GM19452 (cell line): ENCODE data around the gene SNX25.
"Not testable (repeated sequence)": the region's sequence is repeated elsewhere in the genome, so short reads cannot be mapped to it uniquely, and the experiment has no call there.

Experiments
- ATAC-seq: cut with Tn5 transposase; IDR thresholded peaks from one replicate; pipeline ENCODE4 v1.9.1; 2021; ENCODE audit not compliant: unreplicated experiment

SNX25 gene

DNA sequence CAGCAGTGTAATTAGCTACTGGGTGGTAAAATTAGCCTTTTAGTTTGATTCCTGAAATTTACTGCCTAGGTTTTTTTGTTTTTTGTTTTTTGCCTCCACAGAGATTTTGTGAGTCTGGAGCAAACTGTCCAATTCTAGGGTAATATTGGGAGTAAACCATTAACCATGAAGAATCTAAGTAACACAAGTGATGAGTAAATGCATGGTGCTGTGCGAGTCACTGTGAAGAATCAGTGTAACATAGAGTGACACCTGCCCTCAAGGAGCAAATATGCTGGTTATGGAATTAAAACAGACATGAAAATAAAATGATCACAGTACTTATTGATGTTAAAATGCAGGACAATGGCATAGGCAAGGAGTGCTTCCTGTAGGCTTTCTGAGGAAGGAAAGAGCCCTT is 126.2 kb downstream of the SNX25 start:
- ATAC-seq = no peak

DNA sequence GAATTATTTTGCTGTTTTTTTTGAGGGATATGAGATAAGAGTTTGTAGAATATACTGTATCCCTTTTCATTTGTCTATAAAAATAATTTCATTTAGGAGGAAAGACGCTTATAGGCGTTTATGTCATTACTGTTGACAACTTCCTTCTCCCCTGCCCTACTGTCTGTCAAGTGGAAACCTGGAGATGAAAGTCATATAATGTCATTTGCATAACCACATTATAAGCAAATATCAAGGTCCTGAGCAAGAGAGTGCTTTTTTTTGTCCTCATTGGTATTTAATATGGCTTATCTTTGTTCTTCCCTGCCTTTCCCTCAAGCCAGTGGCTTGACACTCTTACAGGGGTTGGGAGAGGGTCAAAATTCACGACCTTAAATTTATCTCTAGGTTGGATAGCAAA is 130.5 kb downstream of the SNX25 start:
- no peak for ATAC-seq

DNA sequence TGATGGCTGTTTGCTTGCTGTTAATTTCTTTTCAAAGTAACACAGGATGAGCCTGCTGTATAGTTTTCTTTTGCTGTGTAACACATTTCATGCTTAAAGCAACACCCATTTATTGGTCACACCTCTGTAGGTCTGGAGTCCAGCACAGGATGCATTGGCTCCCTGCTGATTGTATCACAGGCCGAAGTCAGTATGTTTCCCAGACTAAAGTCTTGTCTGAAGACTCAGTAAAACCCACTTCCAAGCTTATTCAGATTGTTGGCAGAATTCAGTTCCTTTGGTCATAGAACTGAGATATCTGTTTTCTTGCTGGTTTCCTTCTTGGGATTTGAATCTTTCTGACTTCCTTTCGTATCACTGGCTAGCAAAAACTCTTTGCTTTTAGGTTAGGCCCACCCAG is 132.0 kb downstream of the SNX25 start:
- no peak for ATAC-seq

DNA sequence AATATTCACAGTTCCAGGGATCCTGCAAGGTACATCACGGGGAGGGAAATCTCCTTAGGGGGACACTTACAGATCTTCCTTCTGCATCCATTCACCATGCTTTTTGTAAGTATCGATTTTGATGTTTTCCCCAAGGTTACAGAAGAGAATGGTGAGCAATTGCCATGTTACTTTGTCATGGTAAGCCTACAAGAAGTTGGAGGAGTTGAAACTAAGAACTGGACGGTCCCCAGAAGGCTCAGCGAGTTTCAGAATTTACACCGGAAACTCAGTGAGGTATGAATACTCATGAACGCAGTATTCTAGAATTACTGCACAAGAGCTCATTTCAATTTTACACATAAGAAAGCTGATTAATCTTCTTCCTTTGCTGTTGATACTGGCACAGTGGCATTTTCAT is 132.4 kb downstream of the SNX25 start:
- ATAC-seq = no peak

DNA sequence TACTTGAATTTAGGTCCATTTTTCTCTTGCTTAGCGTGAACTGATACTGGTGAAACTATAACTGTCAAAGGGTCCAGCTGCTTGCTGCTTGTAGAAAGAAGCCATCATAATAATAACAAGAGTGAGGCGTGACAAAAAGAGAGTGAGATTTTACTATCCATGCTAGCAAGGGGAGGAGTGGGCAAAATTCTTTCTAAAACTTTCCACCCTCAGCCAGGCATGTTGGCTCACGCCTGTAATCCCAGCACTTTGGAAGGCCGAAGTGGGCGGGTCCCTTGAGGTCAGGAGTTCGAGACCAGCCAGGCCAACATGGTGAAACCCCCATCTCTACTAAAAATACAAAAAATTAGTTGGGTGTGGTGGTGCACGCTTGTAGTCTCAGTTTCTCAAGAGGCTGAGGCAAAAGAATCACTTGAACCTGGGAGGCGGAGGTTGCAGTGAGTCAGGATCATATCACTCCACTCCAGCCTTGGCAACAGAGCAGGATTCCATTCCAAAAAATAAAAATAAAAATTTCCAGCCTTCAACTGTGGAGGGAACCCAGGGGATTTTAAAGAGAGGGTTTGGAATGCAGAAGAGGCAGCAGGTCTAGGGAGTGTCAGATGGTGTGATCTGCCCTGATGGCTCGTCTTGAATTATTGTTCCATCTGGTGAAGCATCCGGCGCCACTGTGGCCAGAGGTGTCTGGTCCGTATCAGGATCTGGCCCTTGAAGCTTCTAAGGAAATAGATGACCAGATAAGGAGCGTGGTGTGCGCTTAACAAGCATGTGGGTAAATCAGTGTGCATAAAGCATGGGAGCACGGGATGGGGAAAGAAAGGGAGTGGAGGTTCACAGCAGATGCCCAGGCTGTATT is 134.6 kb downstream of the SNX25 start:
- no peak for ATAC-seq

DNA sequence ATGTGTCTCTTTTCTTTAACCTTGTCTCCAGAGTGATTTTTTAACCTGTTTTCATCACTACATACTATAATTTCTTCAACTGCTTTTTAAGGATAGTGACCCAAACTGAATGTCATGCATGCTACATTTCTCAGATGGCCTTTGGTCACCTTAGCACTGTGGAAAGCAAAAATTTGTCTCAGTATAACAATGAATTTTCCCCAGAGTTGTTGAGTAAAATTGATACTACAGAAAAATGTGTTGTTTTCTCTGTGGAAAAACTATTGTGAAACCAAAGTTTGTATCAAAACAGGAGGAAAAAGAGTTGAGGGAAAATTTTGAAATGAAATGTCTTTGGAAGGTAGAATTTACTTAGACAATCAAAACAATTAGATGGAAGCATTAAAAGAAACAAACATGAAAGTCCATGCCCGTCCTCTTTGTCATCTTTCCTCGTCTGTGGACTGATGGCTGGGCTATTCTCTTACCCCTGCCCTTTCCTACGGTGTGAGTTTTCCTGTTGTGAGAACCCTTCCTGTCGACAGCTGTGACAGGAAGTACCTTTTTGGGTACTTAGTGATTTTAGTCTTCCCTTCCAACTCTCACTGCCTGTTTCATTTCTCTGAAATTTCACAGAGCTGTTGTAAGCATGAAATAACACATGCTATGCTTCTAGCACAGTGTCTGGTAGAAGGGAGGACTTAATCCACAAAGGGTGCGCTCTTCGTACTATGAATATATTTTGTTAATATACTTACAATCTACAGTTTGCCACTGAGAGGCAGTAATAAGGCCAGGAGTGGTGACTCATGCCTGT is 135.5 kb downstream of the SNX25 start:
- peak; percentile 49 for ATAC-seq

DNA sequence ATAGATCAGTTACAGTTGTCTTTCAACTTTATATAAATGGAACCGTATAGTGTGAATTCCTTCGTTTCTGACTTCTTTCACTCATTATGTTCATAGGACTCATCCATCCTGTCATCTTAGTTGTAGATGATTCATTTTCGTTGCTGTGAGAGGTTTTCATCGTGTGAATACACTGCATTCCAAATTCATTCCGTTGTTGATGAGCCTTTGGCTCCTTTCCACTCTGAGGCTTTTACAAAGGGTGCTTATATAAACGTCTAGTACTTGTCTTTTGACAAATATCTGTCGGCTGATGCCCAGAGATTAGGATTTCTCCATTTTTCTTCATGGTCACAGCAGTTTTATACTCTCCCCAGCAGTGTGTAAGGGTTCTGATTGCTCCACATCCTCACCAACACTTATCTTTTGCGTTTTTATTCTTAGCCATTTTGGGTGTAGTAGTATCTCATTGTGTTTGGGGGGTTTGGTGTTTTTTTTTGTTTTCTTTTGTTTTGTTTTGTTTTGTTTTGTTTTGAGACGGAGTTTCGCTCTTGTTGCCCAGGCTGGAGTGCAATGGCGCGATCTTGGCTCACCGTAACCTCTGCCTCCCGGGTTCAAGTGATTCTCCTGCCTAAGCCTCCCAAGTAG is 137.7 kb downstream of the SNX25 start:
- no peak for ATAC-seq

DNA sequence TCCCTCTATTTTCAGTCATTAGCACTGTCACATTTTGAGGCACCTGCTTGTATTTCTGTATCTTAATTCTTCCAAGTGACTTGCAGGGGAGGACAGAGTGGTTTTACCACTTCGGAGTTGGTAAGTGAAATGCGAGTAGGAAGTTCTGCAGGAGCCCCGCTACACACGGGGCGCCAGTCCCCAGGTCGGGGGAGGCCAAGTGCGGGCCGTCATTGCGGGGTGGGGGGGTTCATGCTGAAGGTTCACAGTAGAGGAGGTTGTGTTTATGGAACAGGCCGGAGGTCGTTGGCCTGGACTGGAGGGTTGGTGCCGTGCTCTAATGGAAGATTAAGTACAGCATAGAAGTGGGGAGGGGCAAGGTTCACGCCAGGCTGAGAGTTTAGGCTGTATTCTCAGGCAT is 142.3 kb downstream of the SNX25 start:
- ATAC-seq = no peak

DNA sequence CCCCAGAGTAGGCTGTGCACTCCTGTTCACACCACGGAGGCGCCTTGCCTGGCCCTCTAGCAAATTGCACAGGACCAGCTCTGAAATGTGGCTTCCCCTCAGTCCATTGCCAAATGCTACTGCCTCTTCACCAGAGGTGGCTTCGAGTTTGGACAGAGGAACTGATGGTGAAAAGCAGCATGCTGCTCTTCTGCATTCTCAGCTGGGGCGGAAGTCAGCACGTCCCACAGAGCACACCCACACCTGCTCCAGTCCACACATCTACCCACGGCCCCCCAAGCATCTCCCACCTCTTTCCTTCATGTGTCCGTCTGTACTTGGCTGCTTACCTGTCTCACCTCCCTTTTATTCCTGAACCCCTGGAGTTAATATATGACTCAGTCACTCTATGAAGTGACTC is 142.8 kb downstream of the SNX25 start:
- no peak for ATAC-seq

DNA sequence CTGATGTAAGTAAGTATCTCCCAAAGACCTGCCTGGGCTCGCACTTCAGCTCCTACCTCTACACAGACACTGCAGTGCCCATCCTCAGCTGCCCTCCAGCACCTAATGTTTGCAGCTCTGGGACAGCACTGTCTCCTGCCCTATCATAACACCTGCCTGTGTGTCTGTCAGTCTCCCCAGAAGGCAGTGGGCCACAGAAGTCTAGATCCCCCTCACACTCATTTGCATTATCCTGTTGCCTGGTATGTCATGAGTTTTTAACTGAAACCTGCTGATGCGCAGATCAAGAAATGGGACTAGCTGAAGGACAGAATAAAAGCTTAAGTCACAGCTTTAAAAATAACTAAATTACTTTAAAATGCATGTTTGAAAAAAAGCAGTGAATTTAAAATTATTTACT is 143.3 kb downstream of the SNX25 start:
- no peak for ATAC-seq

DNA sequence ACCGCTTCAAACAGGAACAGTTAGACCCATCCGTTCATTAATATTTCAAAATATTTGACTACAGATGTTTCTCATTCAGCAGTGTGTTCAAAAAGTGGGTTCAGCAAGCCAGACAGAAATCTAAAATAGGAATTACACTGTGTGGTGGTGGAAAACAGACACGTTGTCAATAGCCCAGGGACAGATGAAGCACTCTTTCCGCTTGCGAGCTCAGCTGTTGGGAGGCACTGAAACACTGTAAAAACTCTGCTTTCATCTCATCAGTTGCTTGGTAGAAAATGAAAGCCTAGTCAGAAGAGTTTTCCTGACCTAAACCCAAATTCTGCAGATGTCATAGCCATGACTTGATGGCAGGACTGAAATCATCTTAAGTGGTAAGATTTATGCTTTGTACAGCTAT is 147.8 kb downstream of the SNX25 start:
- ATAC-seq = no peak

DNA sequence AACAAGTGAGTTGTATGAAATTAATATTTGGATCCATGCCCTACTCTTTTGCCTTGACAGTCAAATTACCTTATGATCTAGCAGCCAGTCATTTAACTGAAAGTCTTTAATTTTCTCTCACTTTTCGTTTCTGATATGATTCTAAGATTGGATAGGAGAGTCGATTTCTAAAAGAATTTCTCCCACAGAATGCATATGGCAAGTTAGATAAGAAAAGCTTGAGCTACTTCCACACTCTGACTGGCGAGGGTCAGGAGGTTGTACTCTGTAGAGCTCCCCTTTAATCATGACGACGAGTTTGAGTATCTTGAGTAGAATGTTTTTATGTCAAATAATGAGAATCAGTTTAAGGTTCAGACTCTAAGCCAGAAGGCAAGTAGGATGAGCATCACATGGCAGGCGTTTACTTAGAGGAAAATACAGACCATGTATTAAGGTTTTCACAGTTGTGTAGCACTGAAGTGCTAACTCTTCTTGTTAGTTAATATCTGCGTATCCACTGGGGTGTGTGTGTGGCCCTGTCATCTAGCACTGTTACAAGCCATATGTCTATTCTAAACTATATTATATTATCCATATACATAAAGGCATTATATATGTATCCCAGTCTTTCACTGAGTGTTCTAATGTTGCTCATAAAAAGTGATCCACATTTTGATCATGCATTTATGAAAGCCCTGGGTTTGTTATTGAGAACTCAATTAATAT is 148.5 kb downstream of the SNX25 start:
- ATAC-seq = no peak

DNA sequence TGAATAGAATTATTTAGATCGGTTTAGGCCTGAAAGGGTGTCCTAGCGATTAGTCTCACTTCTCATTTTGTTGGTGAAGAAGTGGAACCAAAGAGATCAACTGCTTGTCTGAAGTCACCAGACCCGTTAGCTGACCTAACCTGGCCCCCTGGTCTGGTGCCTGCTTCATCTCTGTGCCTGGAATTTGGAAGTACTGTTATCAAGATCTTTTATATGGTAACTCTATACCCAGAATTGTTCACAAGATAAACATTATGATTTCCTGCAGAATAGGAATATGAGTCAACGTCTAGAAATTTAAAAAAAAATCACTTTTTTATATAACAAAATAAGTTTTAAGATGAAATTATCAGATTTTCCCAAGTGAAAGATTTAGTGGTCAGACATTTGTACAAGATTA is 149.1 kb downstream of the SNX25 start:
- no peak for ATAC-seq

DNA sequence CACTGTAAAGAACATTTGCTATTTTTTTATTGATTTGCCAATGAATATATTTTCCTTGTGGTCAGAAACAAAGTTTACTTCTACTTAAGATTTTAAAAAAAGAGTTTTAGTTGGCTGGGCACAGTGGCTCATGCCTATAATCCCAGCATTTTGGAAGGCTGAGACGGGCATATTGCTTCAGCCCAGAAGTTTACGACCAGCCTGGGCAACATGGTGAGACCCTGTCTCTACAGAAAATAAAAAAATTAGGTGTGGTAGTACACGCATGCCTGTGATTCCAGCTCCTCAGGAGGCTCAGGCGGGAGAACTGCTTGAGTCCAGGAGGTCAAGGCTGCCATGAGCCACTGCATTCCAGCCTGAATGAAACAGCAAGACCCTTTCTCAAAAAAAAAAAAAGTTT is 149.6 kb downstream of the SNX25 start:
- ATAC-seq = no peak

DNA sequence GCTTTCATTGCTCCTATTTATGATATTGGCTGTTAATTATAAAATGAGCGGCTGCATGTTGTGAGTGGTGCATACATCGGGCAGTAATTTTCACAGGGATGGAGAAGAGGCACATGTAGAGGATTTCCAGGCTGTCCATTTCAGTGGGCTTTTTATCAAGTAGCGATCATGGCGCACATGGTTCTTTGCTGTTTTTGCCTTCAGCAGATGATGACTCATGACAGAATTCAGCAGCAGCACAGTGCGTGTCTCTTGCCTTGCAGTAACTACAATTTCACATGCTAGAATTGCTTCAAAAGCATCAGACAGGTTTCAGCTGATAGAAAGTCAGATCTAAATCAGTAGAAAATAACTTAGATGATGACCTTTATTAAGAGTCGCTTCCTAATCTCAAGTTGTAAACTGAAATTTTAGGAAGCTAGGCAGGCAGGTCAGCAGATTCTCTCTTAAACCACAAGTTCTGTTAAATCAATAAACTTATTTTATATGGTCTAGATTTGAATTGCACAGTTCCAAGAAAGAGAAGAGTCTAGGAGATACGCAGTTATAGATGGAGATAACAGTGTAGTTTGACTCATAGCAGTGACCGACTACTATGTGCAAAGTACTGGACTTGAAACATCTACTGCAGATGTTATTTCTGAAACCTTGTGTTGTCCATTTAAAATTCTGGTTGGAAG is 150.5 kb downstream of the SNX25 start:
- no peak for ATAC-seq

DNA sequence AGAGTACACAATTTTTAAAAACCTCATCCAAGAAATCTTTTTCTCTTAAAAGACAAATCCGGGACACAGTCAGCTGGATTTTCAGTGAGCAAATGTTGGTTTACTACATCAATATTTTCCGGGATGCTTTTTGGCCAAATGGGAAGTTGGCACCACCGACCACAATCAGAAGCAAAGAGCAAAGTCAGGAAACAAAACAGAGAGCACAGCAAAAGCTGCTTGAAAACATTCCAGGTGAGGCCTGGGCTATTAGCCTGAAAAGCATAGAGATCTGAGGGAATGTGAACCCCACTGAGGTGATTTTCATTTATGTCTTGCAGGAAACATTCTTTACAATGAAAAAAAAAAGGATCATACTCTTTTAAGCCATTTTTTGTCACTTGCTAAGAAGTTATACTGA is 152.5 kb downstream of the SNX25 start:
- ATAC-seq = no peak

DNA sequence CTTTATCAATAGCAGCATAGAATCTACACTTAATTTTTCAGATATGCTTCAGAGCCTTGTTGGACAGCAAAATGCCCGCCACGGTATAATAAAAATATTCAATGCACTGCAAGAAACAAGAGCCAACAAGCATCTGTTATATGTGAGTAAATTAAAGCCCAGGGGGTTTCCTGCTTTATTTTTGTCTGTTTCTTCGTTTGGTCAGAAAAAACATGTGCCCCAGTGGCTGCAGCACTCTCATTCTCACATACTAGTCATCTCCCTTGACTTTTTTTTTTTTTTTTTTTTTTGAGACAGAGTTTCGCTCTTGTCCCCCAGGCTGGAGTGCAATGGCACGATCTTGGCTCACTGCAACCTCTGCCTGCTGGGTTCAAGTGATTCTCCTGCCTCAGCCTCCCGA is 153.2 kb downstream of the SNX25 start:
- ATAC-seq = not testable (repeated sequence)

DNA sequence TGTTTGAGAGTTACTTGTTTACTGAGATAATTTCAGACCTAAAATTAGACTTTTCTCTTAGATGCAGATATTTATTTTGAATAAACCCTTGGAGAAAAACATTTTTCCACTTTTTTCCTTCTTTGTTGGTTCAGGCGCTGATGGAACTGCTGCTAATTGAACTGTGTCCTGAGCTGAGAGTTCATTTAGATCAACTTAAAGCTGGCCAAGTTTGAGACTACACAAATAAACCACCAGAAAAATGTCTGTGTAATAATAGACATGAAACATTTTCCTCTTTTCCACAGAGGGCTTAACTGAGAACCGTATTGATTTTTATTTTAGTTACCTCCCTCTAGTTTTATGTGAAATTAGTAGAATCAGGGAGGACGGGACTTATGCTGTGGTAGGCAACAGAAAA is 153.9 kb downstream of the SNX25 start:
- no peak for ATAC-seq

DNA sequence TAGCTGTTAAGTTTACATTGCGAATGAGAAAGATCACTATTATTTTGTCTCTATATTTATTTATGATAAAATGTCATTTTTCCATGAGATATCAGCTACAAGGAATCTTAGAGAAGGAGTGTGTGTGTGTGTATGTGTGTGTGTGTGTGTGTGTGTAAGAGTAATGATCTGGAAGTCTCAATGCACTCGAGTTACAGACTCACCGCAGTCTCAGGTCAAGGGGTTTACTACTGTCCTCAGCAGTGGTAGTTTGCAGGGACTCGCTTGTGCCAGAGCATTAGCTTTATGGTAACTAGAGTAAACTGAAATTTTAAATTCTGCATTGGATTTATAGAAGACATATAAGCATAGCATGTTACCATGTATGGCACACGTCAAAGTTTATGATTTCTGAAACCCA is 155.5 kb downstream of the SNX25 start:
- no peak for ATAC-seq

DNA sequence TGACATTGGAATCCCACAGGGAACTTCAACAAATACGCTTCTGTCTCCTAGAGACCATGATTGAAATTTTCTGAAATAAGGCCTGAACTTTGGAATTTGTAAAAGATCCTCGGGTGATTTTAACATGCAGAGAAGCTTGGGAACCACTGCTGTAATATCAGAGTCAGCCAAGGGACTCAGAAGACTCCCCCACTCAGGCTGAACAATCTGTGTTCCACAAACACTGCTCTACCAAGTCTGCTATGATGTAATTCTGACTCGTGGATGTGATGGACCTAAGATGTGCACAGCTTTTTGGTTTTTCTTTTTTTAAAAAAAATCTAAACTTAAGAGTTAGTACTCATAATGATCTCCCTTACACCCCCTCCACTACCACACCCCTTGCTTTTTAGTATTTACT is 160.3 kb downstream of the SNX25 start:
- no peak for ATAC-seq
